Measurements from ENCODE around the gene SEMA3E.

SEMA3E gene

DNA sequence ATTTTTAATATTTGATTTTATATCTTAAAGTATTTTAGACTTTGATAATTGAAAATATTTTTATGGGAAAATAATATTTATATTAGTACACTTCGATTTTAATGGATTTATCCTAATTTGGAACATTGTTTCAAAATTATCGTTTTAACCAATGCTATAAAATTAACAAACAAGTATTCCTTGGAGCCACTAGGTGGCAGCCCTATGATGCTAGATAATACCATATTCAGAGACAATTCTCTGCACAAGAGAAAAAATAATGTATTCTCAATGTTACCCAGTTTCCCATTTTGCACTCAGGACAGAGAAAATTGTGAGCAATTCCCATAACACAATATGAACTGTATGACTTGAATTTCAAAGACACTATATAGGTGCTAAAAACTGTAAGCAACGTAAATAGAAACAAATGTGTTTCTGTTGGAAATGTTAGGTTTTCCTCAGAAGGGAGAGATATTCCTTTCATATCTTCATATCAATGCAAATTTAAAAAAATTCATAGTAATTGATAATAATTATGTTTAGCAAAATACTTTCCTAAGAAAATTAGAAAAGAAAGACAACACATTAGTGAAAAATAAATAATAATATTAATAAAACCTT is 237.8 kb downstream of the SEMA3E start:
- in situ Hi-C loops (cut with MboI; ENCODE audit: low pct_unique_long_range_greater_than_20kb, low sequenced_read_pairs, unreplicated experiment) = no loop called here
- DNase-seq (ENCODE audit: low spot score) = peak; percentile 3
- TF ChIP-seq, protein P1, sequence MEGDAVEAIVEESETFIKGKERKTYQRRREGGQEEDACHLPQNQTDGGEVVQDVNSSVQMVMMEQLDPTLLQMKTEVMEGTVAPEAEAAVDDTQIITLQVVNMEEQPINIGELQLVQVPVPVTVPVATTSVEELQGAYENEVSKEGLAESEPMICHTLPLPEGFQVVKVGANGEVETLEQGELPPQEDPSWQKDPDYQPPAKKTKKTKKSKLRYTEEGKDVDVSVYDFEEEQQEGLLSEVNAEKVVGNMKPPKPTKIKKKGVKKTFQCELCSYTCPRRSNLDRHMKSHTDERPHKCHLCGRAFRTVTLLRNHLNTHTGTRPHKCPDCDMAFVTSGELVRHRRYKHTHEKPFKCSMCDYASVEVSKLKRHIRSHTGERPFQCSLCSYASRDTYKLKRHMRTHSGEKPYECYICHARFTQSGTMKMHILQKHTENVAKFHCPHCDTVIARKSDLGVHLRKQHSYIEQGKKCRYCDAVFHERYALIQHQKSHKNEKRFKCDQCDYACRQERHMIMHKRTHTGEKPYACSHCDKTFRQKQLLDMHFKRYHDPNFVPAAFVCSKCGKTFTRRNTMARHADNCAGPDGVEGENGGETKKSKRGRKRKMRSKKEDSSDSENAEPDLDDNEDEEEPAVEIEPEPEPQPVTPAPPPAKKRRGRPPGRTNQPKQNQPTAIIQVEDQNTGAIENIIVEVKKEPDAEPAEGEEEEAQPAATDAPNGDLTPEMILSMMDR (IDR thresholded peaks at IDR 0.05; ENCODE audit: extremely low read depth, insufficient read depth, missing control alignments) = peak; percentile 66

DNA sequence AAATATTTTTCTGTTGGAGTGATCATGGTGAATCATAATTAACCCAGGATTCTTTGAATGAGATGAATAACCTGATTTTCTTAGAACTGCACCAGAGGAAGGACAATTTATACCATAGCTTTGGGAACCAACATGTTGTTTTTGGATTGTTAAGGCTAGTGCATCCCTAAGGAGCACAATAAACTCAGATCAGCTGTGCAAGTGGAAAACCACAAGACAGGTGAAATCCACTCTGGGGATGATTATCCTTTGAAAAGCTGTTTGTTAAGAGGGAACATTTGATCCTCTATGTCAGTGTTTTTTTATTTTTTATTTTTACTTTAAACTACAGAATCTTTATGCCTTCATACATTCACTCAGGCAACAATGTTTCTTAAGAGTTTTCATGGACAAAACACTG is 254.2 kb downstream of the SEMA3E start:
- DNase-seq (ENCODE audit: low spot score) = no peak
- TF ChIP-seq, protein P1 (IDR thresholded peaks at IDR 0.05; ENCODE audit: extremely low read depth, insufficient read depth, missing control alignments) = no peak
- in situ Hi-C loops (cut with MboI; ENCODE audit: low pct_unique_long_range_greater_than_20kb, low sequenced_read_pairs, unreplicated experiment) = no loop called here

DNA sequence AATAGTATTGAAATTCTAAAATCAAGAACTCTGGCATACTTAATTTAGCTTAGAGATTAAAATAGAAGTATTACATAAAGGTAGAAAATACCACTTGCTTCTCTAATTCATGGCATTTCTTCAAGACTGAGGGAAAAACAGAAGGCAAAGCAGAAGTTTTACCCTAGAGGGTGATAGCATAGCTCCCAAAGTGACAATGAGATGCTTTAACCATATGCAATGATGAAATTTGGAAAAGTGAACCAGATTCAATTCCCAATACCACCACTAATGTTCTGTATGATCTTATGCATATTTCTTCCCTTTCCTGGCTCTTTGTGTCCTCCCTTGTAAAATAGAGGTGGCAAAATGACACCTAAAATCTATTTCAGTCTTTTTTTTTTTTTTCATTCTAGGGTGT is 260.5 kb downstream of the SEMA3E start:
- in situ Hi-C loops (cut with MboI; ENCODE audit: low pct_unique_long_range_greater_than_20kb, low sequenced_read_pairs, unreplicated experiment) = no loop called here
- TF ChIP-seq, protein P1 (IDR thresholded peaks at IDR 0.05; ENCODE audit: extremely low read depth, insufficient read depth, missing control alignments) = no peak

DNA sequence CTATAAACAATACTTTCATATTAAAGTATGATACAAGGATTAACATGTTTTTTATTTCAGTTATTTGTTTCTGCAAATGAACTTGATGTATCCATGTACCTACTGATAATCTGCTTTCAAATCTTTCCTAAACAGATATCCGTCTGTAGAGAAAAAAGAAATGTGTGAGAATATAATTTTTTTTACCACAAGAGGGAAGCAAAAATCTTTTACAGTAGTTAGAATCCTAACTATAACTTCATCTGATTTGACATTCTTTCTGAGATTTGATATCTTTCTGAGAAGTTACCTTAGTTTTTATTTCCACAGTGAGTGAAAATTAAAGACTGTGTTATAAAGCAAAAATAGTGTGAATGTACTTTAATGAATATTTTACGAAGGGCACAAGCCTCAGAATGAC is 282.3 kb downstream of the SEMA3E start:
- no peak for DNase-seq (ENCODE audit: low spot score)
- TF ChIP-seq, protein P1 (IDR thresholded peaks at IDR 0.05; ENCODE audit: extremely low read depth, insufficient read depth, missing control alignments) = no peak
- in situ Hi-C loops (cut with MboI; ENCODE audit: low pct_unique_long_range_greater_than_20kb, low sequenced_read_pairs, unreplicated experiment) = no loop called here

More for the DNA sequence above, 260.5 kb downstream of the SEMA3E start:
- DNase-seq (ENCODE audit: low spot score) = no peak

DNA sequence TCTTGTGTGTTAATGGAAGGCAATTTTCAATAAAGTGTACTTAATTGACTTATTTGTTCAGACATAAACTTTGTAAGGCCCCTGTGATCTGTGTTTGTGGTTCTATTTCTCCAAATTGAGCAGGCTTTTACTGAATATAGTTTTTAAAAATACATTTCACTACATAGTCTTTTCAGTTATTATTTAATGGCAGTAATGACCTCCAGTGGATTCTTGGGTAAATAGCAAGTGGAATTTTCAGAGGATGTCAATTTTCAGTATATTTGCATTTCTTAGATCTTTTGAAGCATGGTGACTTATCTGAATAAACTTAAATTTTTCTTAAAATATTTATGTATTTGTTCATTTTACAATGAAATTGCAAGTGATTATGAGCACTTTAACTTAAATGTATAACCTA is 283.2 kb downstream of the SEMA3E start:
- DNase-seq (ENCODE audit: low spot score) = no peak
- TF ChIP-seq, protein P1 (IDR thresholded peaks at IDR 0.05; ENCODE audit: extremely low read depth, insufficient read depth, missing control alignments) = no peak

DNA sequence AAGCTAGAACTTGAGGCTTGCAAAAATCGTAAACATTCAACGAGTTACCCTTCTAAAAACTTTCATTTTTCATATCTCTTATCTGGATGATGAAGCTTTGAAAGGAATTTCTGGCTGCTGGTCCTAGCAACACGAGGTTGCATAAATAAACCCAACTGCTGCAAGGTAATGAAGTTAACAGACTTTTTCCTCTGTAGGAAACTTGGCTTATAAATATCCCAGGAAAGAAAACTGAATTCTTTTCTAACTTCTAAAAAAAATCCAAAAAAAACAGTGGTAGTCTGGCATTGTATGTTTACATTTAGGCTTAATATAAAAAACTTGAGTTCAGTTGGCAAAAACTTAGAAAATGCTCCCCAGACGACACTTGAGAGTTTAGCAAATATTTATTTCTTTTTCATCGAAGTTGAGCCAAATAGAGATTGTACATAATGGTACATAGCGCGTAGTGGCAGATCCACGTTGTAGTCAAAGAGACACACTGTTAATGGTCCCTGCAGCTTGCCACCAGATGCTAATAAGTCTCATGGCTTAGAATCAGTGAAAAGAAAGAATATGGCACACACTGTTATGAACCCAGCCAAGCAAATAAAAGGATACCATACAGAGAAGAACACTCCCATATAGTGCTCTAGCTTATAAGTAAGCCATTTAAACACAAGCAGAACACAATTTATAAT is 285.9 kb downstream of the SEMA3E start:
- no peak for DNase-seq (ENCODE audit: low spot score)
- TF ChIP-seq, protein P1 (IDR thresholded peaks at IDR 0.05; ENCODE audit: extremely low read depth, insufficient read depth, missing control alignments) = no peak
- in situ Hi-C loops (cut with MboI; ENCODE audit: low pct_unique_long_range_greater_than_20kb, low sequenced_read_pairs, unreplicated experiment) = no loop called here

More for the DNA sequence above, 283.2 kb downstream of the SEMA3E start:
- in situ Hi-C loops (cut with MboI; ENCODE audit: low pct_unique_long_range_greater_than_20kb, low sequenced_read_pairs, unreplicated experiment) = no loop called here
